HepG2 (cell line): ENCODE measurements around the gene DOCK9. TPM values are rescaled to one million over a fixed set of nuclear protein-coding genes. Genes with fewer than 3 reads are reported as not detected.

Source experiments
- ATAC-seq: fragments of 200-7000 bp; cut with Tn5 transposase; 3 replicates; pipeline ENCODE4 v1.9.1; 2020; ENCODE audit warnings: mild to moderate bottlenecking, moderate library complexity
- BruUV-seq: library from RNA; stranded (reverse); fragments of 400-500 nt; replicated peaks from 2 replicates; lab custom pipeline; 2021; lab: Mats Ljungman, UMichigan
- CTCF ChIA-PET: fragments of 300-600 bp; formaldehyde crosslinking; extraction: SDS; loops from one replicate; lab custom pipeline; 2021; ENCODE audit warnings: low total read pairs, inconsistent platforms, low intra/inter-chr PET ratio; lab: Yijun Ruan, JAX
- POLR2A ChIA-PET: fragments of 350-600 bp; sonication (Branson Sonifier 250); formaldehyde crosslinking; loops from one replicate; lab custom pipeline; 2020; ENCODE audit warnings: antibody characterized with exemption, inconsistent platforms; lab: Yijun Ruan, JAX
- DNase-seq: peaks from one replicate; pipeline ENCODE4 v3.0.0-alpha.2; 2015; ENCODE audit warnings: low spot score
- FAIRE-seq: peaks from 3 replicates; lab custom pipeline; 2011; peaks lifted over from hg19 to GRCh38; lab: Jason Lieb, UNC
- H2AFZ ChIP-seq: one replicate; pipeline ENCODE4 v1.6.1; 2011; ENCODE audit warnings: low read length, inconsistent platforms
- H3K27ac ChIP-seq: fragments of 300-600 bp; 3 replicates; pipeline ENCODE4 v1.8.0; 2011; ENCODE audit warnings: mixed run types, mild to moderate bottlenecking, mixed read lengths, low read length, inconsistent platforms; ENCODE audit not compliant: insufficient read depth; ENCODE audit errors: extremely low read length
- H3K27me3 ChIP-seq, 2 experiments: fragments of 200-600 bp in 1 of 2; 2 replicates in 1 of 2; 3 replicates in 1 of 2; pipeline versions ENCODE4 v1.6.0 to v1.8.0; 2011; ENCODE audit warnings: low read length in 2 of 2, mild to moderate bottlenecking in 2 of 2, moderate library complexity in 2 of 2, inconsistent platforms in 1 of 2; ENCODE audit not compliant: insufficient read depth in 2 of 2, control insufficient read depth in 1 of 2
- H3K36me3 ChIP-seq, 2 experiments: fragments of 200-600 bp in 1 of 2; replicated peaks in 1 of 2; 2 replicates in 1 of 2; 3 replicates in 1 of 2; pipeline versions ENCODE4 v1.5.1 to v1.8.0; 2011; ENCODE audit warnings: low read length in 2 of 2, inconsistent platforms in 1 of 2; ENCODE audit not compliant: insufficient read depth in 2 of 2, control insufficient read depth in 1 of 2
- H3K4me1 ChIP-seq: 2 replicates; pipeline ENCODE4 v1.5.1; 2012; ENCODE audit warnings: low read length, inconsistent platforms; ENCODE audit not compliant: insufficient read depth
- H3K4me2 ChIP-seq: 2 replicates; pipeline ENCODE4 v1.6.0; 2011; ENCODE audit warnings: low read depth, low read length, inconsistent platforms
- H3K4me3 ChIP-seq, 3 experiments: fragments of 200-600 bp in 1 of 3; sonication (generic), shearing (Covaris generic) in 1 of 3; replicated peaks in 1 of 3; 2 replicates each; pipeline ENCODE4 v1.5.1; 2011 to 2016; ENCODE audit warnings: low read length in 3 of 3, inconsistent platforms in 2 of 3, low read depth in 2 of 3, mild to moderate bottlenecking in 2 of 3, control low read depth in 1 of 3, mixed read lengths in 1 of 3; ENCODE audit not compliant: insufficient read depth in 1 of 3
- H3K79me2 ChIP-seq: one replicate; pipeline ENCODE4 v1.6.1; 2011; ENCODE audit warnings: low read length, inconsistent platforms; ENCODE audit not compliant: insufficient read depth
- H3K9ac ChIP-seq: 2 replicates; pipeline ENCODE4 v1.6.0; 2011; ENCODE audit warnings: mild to moderate bottlenecking, low read depth, low read length, inconsistent platforms; ENCODE audit not compliant: insufficient read depth
- H3K9me3 ChIP-seq: 2 replicates; pipeline ENCODE4 v1.5.1; 2012; ENCODE audit warnings: mild to moderate bottlenecking, low read length
- H4K20me1 ChIP-seq: 2 replicates; pipeline ENCODE4 v1.6.0; 2011; ENCODE audit warnings: inconsistent platforms, mild to moderate bottlenecking, low read length, moderate library complexity; ENCODE audit not compliant: insufficient read depth
- CEBPB ChIP-seq: IDR thresholded peaks from 2 replicates; pipeline ENCODE4 v1.6.1; 2011; ENCODE audit warnings: low read depth, low read length, improper control_type of control experiment, borderline replicate concordance
- DMAP1 ChIP-seq: IDR thresholded peaks from 2 replicates; pipeline ENCODE4 v1.6.1; 2016
- GATAD2A ChIP-seq: IDR thresholded peaks from 2 replicates; pipeline ENCODE4 v1.6.1; 2016
- IRF2 ChIP-seq: IDR thresholded peaks from 2 replicates; pipeline ENCODE4 v1.6.1; 2018; ENCODE audit warnings: missing genetic modification reagents, missing compliant biosample characterization
- JUNB ChIP-seq: sonication (generic); formaldehyde crosslinking; IDR thresholded peaks from 2 replicates; pipeline ENCODE4 v1.8.0; 2022; ENCODE audit warnings: missing genetic modification reagents, mild to moderate bottlenecking, borderline replicate concordance
- JUND ChIP-seq: sonication (generic); formaldehyde crosslinking; IDR thresholded peaks from 2 replicates; pipeline ENCODE4 v1.8.0; 2022; ENCODE audit warnings: mild to moderate bottlenecking, missing genetic modification reagents
- KLF15 ChIP-seq: sonication (generic); formaldehyde crosslinking; IDR thresholded peaks from 2 replicates; pipeline ENCODE4 v1.8.1; 2023; ENCODE audit warnings: borderline replicate concordance, mild to moderate bottlenecking, inconsistent platforms, missing genetic modification reagents, mixed read lengths
- KLF6 ChIP-seq: IDR thresholded peaks from 2 replicates; pipeline ENCODE4 v1.8.0; 2016; ENCODE audit warnings: missing biosample characterization, missing genetic modification reagents
- NR2F1 ChIP-seq, 2 experiments: fragments of 450-650 bp in 1 of 2; formaldehyde crosslinking in 1 of 2; IDR thresholded peaks; 2 replicates each; pipeline versions ENCODE4 v1.5.0 to v1.6.1; 2016 to 2020; ENCODE audit warnings: mild to moderate bottlenecking in 1 of 2, missing compliant biosample characterization in 1 of 2, missing genetic modification reagents in 1 of 2, moderate library complexity in 1 of 2
- ZNF263 ChIP-seq: sonication (generic); formaldehyde crosslinking; IDR thresholded peaks from 2 replicates; pipeline ENCODE4 v1.4.0; 2020; ENCODE audit warnings: missing genetic modification reagents
- ZNF891 ChIP-seq: sonication (generic); formaldehyde crosslinking; IDR thresholded peaks from 2 replicates; pipeline ENCODE4 v1.5.0; 2020; ENCODE audit warnings: mild to moderate bottlenecking, missing genetic modification reagents
- WGBS: methylation state at CpG from one replicate; pipeline ENCODE4 v1.1.6; 2017; ENCODE audit warnings: low lambda C conversion rate; 5-methylcytosine and 5-hydroxymethylcytosine counted together
- in situ Hi-C: cut with HindIII; loops from 2 replicates; pipeline ENCODE4 v1.10.0; 2017; ENCODE audit warnings: low pct_unique_long_range_greater_than_20kb; ENCODE audit not compliant: extremely low pct_ligation_motif_present
- intact Hi-C: fragments of 100-400 bp; cut with micrococcal nuclease; formaldehyde crosslinking; loops from one replicate; pipeline ENCODE4 v1.10.0; 2022; ENCODE audit not compliant: unreplicated experiment
- polyA plus RNA-seq, 8 experiments: library from polyadenylated mRNA; depleted of rRNA in 3 of 8; stranded (reverse) in 7 of 8; unstranded in 1 of 8; fragments of >200 nt; fragmentation: Illumina TruSeq in 4 of 8; extraction: Trizol in 4 of 8; gene quantifications; 2 replicates each; pipeline versions ENCODE4 v1.2.1 to v1.2.3, GENCODE V29; 2011 to 2016; ENCODE audit warnings: low read depth in 4 of 8, missing spikeins in 1 of 8, mixed read lengths in 1 of 8; ENCODE audit not compliant: insufficient read depth in 1 of 8
- total RNA-seq, 5 experiments: library from RNA; depleted of rRNA; stranded (reverse); fragments of >200 nt; fragmentation: Illumina TruSeq; extraction: Trizol; gene quantifications; 2 replicates each; pipeline ENCODE4 v1.2.3, GENCODE V29; 2016; ENCODE audit warnings: low read depth in 1 of 5
- TF ChIP-seq, protein P1 (sequence below): sonication (generic); formaldehyde crosslinking; IDR thresholded peaks from 2 replicates; pipeline ENCODE4 v1.4.0; 2020; ENCODE audit warnings: mild to moderate bottlenecking, missing genetic modification reagents
- TF ChIP-seq, protein P2 (sequence below): sonication (generic); formaldehyde crosslinking; conservative IDR thresholded peaks from 2 replicates; pipeline ENCODE4 v1.5.0; 2020; ENCODE audit warnings: missing genetic modification reagents
- TF ChIP-seq, protein P3 (sequence below): sonication (generic); formaldehyde crosslinking; IDR thresholded peaks from 2 replicates; pipeline ENCODE4 v1.4.0; 2020; ENCODE audit warnings: missing genetic modification reagents
- TF ChIP-seq, protein P4 (sequence below): IDR thresholded peaks from 2 replicates; pipeline ENCODE4 v1.6.1; 2016; ENCODE audit warnings: low read depth

DOCK9 gene
- total and polyA plus RNA-seq, 2 of the 13 experiments (the other 11 are each of a cell fraction or from before 2014, with no cell fraction given) = 0.44 to 0.97 TPM

DNA sequence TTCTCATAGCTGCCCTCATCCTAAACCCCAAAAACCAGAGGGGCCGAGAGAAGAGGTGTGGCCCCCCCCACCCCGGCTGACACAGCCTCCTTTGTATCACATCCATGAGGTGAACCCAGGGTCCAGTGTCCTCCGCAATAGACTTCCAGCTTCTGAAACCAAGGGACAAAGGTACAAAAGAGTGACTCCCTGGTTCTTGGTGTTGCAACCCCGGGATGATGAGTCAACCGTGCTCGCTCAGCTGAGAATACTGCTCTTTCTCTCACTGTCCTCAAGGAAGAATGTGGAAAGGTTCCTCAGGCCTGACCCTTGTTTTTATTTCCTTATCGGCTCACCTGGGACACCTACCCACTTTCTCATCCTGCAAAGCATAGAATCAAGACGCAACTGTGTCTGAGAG, 230.9 kb downstream of the DOCK9 start:
- CTCF ChIA-PET = no interaction called here
- peak overlapping the region; percentile 24; the same call in 1 of the 2 replicates for H3K4me2 ChIP-seq
- DNase-seq = peak; percentile 60
- no peaks in the 10 kb centered on the region for H3K9me3 ChIP-seq
- peak; percentile 18 for FAIRE-seq
- H3K4me1 ChIP-seq = peaks cover 34% of the 10 kb centered on the region
- H3K27ac ChIP-seq = no peak overlapping the region
- POLR2A ChIA-PET = no interaction called here
- no peaks in the 10 kb centered on the region for H3K79me2 ChIP-seq
- no peak overlapping the region for H3K9ac ChIP-seq
- BruUV-seq = no TSS peak
- peaks cover 4 to 8% of the 10 kb centered on the region in 2 experiments; a peak in 3 of 5 replicates for H3K27me3 ChIP-seq
- H4K20me1 ChIP-seq = no peaks in the 10 kb centered on the region
- no peak overlapping the region for H2AFZ ChIP-seq
- WGBS = 0% methylated on average over 8 of the region's 8 CpGs
- no peaks in the 10 kb centered on the region for H3K36me3 ChIP-seq
- peak; percentile 80 for ATAC-seq
- intact Hi-C loops = no loop called here
- in situ Hi-C loops = no loop called here
- no peak overlapping the region for H3K4me3 ChIP-seq
- TF ChIP-seq JUND (CRISPR knock-in tag) (peak; percentile 84; the same call in 1 of the 2 replicates), CEBPB (peak; percentile 94), IRF2 (0 out of 2 replicates have a peak, but pooled peaks have one; percentile 34), DMAP1 (no peak), ZNF263 (CRISPR knock-in tag) (peak; percentile 58; the same call in 1 of the 2 replicates), KLF6 (no peak), NR2F1 (CRISPR knock-in tag; IDR thresholded peaks at IDR 0.05) (0 out of 4 replicates have a peak, but pooled peaks of 1 of the 2 experiments have one; percentile 36), JUNB (CRISPR knock-in tag) (0 out of 2 replicates have a peak, but pooled peaks have one; percentile 21), KLF15 (no peak), GATAD2A (peak; percentile 74), ZNF891 (no peak)
- TF ChIP-seq, protein P1, sequence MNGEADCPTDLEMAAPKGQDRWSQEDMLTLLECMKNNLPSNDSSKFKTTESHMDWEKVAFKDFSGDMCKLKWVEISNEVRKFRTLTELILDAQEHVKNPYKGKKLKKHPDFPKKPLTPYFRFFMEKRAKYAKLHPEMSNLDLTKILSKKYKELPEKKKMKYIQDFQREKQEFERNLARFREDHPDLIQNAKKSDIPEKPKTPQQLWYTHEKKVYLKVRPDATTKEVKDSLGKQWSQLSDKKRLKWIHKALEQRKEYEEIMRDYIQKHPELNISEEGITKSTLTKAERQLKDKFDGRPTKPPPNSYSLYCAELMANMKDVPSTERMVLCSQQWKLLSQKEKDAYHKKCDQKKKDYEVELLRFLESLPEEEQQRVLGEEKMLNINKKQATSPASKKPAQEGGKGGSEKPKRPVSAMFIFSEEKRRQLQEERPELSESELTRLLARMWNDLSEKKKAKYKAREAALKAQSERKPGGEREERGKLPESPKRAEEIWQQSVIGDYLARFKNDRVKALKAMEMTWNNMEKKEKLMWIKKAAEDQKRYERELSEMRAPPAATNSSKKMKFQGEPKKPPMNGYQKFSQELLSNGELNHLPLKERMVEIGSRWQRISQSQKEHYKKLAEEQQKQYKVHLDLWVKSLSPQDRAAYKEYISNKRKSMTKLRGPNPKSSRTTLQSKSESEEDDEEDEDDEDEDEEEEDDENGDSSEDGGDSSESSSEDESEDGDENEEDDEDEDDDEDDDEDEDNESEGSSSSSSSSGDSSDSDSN (CRISPR knock-in tag) = peak; percentile 25; the same call in 1 of the 2 replicates
- TF ChIP-seq, protein P2, sequence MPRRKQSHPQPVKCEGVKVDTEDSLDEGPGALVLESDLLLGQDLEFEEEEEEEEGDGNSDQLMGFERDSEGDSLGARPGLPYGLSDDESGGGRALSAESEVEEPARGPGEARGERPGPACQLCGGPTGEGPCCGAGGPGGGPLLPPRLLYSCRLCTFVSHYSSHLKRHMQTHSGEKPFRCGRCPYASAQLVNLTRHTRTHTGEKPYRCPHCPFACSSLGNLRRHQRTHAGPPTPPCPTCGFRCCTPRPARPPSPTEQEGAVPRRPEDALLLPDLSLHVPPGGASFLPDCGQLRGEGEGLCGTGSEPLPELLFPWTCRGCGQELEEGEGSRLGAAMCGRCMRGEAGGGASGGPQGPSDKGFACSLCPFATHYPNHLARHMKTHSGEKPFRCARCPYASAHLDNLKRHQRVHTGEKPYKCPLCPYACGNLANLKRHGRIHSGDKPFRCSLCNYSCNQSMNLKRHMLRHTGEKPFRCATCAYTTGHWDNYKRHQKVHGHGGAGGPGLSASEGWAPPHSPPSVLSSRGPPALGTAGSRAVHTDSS (CRISPR knock-in tag) = no peak
- TF ChIP-seq, protein P3, sequence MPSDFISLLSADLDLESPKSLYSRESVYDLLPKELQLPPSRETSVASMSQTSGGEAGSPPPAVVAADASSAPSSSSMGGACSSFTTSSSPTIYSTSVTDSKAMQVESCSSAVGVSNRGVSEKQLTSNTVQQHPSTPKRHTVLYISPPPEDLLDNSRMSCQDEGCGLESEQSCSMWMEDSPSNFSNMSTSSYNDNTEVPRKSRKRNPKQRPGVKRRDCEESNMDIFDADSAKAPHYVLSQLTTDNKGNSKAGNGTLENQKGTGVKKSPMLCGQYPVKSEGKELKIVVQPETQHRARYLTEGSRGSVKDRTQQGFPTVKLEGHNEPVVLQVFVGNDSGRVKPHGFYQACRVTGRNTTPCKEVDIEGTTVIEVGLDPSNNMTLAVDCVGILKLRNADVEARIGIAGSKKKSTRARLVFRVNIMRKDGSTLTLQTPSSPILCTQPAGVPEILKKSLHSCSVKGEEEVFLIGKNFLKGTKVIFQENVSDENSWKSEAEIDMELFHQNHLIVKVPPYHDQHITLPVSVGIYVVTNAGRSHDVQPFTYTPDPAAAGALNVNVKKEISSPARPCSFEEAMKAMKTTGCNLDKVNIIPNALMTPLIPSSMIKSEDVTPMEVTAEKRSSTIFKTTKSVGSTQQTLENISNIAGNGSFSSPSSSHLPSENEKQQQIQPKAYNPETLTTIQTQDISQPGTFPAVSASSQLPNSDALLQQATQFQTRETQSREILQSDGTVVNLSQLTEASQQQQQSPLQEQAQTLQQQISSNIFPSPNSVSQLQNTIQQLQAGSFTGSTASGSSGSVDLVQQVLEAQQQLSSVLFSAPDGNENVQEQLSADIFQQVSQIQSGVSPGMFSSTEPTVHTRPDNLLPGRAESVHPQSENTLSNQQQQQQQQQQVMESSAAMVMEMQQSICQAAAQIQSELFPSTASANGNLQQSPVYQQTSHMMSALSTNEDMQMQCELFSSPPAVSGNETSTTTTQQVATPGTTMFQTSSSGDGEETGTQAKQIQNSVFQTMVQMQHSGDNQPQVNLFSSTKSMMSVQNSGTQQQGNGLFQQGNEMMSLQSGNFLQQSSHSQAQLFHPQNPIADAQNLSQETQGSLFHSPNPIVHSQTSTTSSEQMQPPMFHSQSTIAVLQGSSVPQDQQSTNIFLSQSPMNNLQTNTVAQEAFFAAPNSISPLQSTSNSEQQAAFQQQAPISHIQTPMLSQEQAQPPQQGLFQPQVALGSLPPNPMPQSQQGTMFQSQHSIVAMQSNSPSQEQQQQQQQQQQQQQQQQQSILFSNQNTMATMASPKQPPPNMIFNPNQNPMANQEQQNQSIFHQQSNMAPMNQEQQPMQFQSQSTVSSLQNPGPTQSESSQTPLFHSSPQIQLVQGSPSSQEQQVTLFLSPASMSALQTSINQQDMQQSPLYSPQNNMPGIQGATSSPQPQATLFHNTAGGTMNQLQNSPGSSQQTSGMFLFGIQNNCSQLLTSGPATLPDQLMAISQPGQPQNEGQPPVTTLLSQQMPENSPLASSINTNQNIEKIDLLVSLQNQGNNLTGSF (CRISPR knock-in tag) = no peak
- TF ChIP-seq, protein P4, sequence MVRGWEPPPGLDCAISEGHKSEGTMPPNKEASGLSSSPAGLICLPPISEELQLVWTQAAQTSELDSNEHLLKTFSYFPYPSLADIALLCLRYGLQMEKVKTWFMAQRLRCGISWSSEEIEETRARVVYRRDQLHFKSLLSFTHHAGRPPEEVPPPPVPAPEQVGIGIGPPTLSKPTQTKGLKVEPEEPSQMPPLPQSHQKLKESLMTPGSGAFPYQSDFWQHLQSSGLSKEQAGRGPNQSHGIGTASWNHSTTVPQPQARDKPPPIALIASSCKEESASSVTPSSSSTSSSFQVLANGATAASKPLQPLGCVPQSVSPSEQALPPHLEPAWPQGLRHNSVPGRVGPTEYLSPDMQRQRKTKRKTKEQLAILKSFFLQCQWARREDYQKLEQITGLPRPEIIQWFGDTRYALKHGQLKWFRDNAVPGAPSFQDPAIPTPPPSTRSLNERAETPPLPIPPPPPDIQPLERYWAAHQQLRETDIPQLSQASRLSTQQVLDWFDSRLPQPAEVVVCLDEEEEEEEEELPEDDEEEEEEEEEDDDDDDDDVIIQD (CRISPR knock-in tag) = no peak
